ENCODE results near the gene OR13C9.
"Not testable (repeated sequence)": the region's sequence is repeated elsewhere in the genome, so short reads cannot be mapped to it uniquely, and the experiment has no call there.

Gene OR13C9

GRCh38 chr9:104618104-104618503 is at the start of gene OR13C9:
TSS of gene OR13C9 (minus strand) at chr9:104618204. CDS start at chr9:104618204, 0 bp downstream.
- DNase-seq (ENCODE audit: low read depth) = no peak

GRCh38 chr9:104658496-104659195 is 40.6 kb upstream of the OR13C9 start:
- no peak for DNase-seq (ENCODE audit: low read depth)

GRCh38 chr9:104635456-104635855 is 17.5 kb upstream of the OR13C9 start:
- DNase-seq (ENCODE audit: low read depth) = no peak

- no peak for DNase-seq (ENCODE audit: low read depth)
These were observed 16.0 kb upstream of the OR13C9 start for GRCh38 chr9:104633976-104634520.

- DNase-seq (ENCODE audit: low read depth) = not testable (repeated sequence)
These were observed 8.0 kb upstream of the OR13C9 start for GRCh38 chr9:104625964-104626363.

- DNase-seq (ENCODE audit: low read depth) = no peak
These were observed 586 bp downstream of the OR13C9 start for GRCh38 chr9:104617418-104617817.

- no peak for DNase-seq (ENCODE audit: low read depth)
These were observed 6.8 kb downstream of the OR13C9 start for GRCh38 chr9:104611213-104611612.

GRCh38 chr9:104608336-104608735 is 9.7 kb downstream of the OR13C9 start:
- DNase-seq (ENCODE audit: low read depth) = peak; percentile 2

- DNase-seq (ENCODE audit: low read depth) = no peak
These were observed 11.9 kb downstream of the OR13C9 start for GRCh38 chr9:104606152-104606551.

- DNase-seq (ENCODE audit: low read depth) = not testable (repeated sequence)
These were observed 12.5 kb downstream of the OR13C9 start, which contains the start of gene OR13C2 for GRCh38 chr9:104605527-104605926. TSS of gene OR13C2 (minus strand) at chr9:104605627. CDS start at chr9:104605627, 0 bp downstream.

- DNase-seq (ENCODE audit: low read depth) = no peak
These were observed 13.2 kb downstream of the OR13C9 start for GRCh38 chr9:104604801-104605200.

- DNase-seq (ENCODE audit: low read depth) = not testable (repeated sequence)
These were observed 18.7 kb downstream of the OR13C9 start, which contains the start of gene OR13C5 for GRCh38 chr9:104599313-104599712. TSS of gene OR13C5 (minus strand) at chr9:104599413. CDS start at chr9:104599413, 0 bp downstream.

GRCh38 chr9:104598749-104599148 is 19.3 kb downstream of the OR13C9 start:
- not testable (repeated sequence) for DNase-seq (ENCODE audit: low read depth)

GRCh38 chr9:104589626-104590025 is 28.4 kb downstream of the OR13C9 start:
- no peak for DNase-seq (ENCODE audit: low read depth)

- DNase-seq (ENCODE audit: low read depth) = peak; percentile 65
These were observed 31.4 kb downstream of the OR13C9 start for GRCh38 chr9:104586496-104587180.

- no peak for DNase-seq (ENCODE audit: low read depth)
These were observed 37.4 kb downstream of the OR13C9 start for GRCh38 chr9:104580562-104580961.

GRCh38 chr9:104577263-104577662 is 40.7 kb downstream of the OR13C9 start:
- no peak for DNase-seq (ENCODE audit: low read depth)

GRCh38 chr9:104575456-104575855 is 42.5 kb downstream of the OR13C9 start:
- no peak for DNase-seq (ENCODE audit: low read depth)

GRCh38 chr9:104572612-104573011 is 45.4 kb downstream of the OR13C9 start:
- no peak for DNase-seq (ENCODE audit: low read depth)

- no peak for DNase-seq (ENCODE audit: low read depth)
These were observed 49.1 kb downstream of the OR13C9 start, which contains the start of gene OR13C8 for GRCh38 chr9:104568868-104569267. TSS of gene OR13C8 (plus strand) at chr9:104569168. CDS start at chr9:104569168, 0 bp downstream.

All from amniotic epithelial cell (primary cell).